ENCODE data around the gene ARHGEF17.

The ARHGEF17 gene

DNA sequence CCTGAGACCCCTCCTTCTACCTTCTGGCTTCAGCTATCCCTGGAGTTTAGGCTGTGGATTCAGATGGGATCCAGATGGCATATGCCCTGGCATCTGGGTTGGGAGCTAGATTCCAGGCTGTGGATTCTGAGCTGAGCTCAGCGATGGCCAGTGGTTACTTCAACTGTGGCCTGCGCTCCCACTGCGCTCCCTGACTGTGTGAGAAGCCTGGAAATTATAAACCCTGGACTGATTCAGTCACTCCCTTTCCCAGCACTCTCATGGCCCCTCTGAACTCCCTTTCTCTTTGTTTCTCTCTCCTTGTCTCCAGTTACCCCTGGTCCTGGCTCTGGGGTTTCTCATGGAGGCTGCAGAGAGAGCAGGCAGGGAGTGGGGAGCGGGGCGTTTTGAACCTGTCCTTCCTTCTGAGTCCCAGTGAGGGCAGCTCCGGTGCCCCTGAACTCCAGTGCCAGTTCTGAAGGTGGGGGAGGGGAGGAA lies 4.8 kb downstream of the ARHGEF17 start:
- no peak for DNase-seq (ENCODE audit: low read depth in 2 of 2)

DNA sequence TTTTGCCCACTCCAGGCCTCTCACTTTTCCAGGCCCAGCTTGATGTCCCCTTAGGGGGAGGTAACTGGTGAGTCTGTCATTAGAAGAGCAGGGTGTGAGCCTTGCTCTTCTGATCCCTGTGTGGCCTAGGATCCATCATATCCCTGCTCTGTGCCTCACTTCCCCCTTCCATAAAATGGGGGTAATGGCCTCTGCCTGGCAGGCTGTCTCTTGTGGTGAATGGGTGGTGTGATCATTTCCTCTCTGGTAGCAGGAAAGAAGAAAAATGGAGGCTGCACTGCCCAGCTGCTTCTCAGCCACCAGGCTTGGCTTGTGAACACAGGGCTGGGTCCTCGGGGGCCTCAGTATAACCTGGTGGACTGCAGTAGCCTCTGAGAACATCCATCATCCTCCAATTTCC lies 5.6 kb downstream of the ARHGEF17 start:
- no peak for DNase-seq (ENCODE audit: low read depth in 2 of 2)

- no peak for DNase-seq (ENCODE audit: low read depth in 2 of 2)
These were observed 6.3 kb downstream of the ARHGEF17 start for GRCh38 chr11:73314117-73314961.

GRCh38 chr11:73315293-73316020 lies 7.4 kb downstream of the ARHGEF17 start:
- DNase-seq (ENCODE audit: low read depth in 2 of 2) = no peak

GRCh38 chr11:73316422-73316821 lies 8.3 kb downstream of the ARHGEF17 start:
- no peak for DNase-seq (ENCODE audit: low read depth in 2 of 2)

DNA sequence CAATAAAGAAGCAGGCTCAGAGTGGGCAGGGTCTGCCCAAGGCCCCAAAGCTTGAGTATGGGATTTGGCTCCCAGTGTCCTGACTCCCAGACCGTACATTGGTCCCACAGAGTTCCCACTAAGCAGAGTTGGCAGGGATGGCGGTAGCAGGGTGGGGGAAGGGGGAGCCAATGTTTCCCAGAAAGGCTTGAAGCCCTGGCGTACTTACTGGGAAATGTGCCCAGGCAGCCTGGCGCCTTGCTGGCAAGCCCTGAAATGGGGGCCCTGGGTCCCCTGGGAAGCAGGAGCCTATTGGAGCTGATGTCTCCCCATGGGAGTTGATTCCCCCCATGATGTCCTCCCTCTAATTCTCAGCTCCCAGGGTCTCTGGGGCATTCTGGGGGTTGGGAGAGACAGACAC lies 9.3 kb downstream of the ARHGEF17 start:
- no peak for DNase-seq (ENCODE audit: low read depth in 2 of 2)

DNA sequence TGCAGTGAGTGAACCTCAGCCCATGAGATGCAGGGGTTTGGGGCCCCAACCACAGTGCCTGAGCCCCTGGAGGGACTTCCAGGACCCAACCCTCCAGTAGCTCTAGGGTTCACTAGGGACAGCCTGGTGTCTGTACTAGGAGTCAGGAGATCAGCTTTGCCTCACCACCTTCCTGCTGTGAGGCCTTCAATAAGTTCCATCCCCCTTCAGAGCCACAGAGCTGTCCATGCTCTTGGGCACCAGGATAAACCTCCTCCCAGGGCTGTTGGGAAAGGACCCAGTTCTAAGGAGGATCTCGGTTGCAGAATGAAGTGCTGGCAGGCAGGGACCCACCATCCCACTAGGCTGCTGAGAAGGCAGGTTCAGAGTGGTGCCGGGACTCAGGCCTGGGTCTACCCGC lies 9.7 kb downstream of the ARHGEF17 start:
- DNase-seq (ENCODE audit: low read depth in 2 of 2) = no peak

DNA sequence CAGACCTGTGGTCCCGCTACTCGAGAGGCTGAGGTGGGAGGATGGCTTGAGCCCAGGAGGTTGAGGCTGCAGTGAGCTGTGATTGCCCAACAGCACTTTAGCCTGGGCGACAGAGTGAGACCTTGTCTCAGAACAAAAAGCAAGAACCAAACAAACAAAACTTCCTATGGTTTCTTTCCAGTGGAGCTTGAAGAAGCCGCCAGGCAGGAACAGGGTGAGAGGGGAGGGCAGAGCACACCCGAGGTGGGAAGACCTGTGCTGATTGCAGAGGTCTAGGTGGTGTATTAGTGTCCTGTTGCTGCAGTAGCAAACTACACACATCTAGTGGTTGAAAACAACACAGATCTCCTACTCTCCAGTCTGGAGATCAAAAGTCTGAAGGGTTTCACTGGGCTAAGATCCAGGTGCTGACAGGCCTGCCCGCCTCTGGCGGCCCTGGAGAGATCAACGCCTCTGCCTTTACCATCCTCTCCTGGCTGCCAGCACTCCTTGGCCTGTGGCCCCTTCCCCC lies 10.5 kb downstream of the ARHGEF17 start:
- no peak for DNase-seq (ENCODE audit: low read depth in 2 of 2)

DNA sequence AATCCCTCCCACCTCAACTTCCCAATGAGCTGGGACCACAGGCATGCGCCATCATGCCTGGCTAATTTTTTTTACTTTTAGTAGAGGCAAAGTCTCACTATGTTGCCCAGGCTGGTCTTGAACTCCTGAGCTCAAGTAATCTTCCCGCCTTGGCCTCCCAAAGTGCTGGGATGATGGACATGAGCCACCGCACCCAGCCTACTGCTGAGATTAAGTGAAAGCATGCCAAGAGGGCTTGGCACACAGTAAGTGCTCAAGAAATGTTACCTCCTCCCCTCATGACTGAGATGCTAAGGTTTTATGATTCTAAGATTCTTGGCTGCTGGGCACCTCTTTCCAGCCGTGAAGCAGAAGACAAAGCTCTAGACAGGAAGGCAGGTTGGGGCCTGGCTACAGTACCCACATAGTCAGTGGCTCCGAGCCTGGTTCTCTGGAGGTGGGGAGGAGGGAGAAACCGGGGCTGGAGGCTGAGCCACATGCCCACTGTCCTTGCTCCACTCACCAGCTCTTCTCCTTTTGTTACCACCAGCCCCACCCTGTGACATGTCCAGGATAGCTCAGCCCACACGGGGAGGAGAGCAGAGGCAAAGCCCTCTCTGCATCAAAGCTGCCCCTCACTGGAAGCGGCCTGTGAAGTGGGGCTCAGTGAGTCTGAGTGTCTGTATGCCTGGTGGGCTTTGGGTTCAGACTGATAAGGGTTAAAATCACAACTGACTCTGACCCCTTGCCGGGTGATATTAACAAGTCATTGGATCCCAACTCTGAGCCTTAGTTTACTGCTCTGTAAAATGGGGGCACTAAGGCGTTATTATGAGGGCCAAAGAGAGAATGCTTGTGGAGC lies 12.9 kb downstream of the ARHGEF17 start:
- no peak for DNase-seq (ENCODE audit: low read depth in 2 of 2)

GRCh38 chr11:73321604-73322381 lies 13.7 kb downstream of the ARHGEF17 start:
- DNase-seq (ENCODE audit: low read depth in 2 of 2) = no peak

DNA sequence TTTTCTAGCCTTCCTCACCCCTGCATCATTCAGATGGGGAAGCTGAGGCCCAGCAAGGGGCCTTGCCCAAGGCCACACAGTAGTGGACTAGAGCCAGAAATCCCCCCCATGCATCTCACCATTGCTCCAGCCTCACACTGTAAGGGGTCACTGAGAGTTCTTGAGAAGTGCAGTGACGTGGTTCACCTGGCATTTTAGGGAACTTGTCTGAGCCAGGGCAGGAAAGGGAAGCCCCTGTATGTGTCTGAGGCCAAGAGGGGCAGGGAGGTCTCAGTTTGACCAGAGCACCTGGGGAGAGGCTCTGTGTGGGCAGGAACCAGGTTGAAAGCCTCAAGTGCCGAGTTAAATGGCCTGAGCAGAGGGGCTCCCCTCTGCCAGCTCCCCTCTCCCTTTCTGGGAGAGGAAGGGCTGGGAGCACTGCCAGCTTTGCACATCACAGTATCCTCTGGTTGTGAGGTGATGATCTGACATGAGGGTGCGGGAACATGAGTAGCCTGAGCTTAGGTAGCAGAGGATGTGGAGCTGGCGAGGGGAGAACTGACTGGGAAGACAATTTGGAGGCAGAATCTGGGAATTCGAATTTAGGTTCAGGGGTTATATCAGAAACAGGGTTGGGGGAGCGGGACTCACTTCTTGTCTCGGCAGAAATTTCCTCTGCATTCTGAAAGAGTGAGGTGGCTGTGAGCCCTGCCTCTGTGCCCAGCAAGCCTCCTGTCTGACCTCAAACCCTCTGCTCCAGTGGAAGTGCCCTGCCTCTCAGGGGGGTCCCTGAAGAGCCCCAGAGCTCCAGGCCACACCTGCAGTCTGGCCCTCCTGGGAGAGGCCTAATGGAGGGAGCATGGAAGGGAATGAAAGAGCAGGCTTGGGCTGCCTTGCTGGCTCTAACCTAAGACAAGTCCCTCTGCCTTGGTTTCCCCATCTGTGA lies 14.6 kb downstream of the ARHGEF17 start:
- no peak for DNase-seq (ENCODE audit: low read depth in 2 of 2)

- no peak for DNase-seq (ENCODE audit: low read depth in 2 of 2)
These were observed 15.4 kb downstream of the ARHGEF17 start for GRCh38 chr11:73323464-73323863.

- DNase-seq (ENCODE audit: low read depth in 2 of 2) = no peak
These were observed 16.0 kb downstream of the ARHGEF17 start for GRCh38 chr11:73324116-73324515.

- no peak for DNase-seq (ENCODE audit: low read depth in 2 of 2)
These were observed 16.6 kb downstream of the ARHGEF17 start for GRCh38 chr11:73324665-73325035.

- DNase-seq (ENCODE audit: low read depth in 2 of 2) = no peak
These were observed 17.2 kb downstream of the ARHGEF17 start for GRCh38 chr11:73325036-73325981.

DNA sequence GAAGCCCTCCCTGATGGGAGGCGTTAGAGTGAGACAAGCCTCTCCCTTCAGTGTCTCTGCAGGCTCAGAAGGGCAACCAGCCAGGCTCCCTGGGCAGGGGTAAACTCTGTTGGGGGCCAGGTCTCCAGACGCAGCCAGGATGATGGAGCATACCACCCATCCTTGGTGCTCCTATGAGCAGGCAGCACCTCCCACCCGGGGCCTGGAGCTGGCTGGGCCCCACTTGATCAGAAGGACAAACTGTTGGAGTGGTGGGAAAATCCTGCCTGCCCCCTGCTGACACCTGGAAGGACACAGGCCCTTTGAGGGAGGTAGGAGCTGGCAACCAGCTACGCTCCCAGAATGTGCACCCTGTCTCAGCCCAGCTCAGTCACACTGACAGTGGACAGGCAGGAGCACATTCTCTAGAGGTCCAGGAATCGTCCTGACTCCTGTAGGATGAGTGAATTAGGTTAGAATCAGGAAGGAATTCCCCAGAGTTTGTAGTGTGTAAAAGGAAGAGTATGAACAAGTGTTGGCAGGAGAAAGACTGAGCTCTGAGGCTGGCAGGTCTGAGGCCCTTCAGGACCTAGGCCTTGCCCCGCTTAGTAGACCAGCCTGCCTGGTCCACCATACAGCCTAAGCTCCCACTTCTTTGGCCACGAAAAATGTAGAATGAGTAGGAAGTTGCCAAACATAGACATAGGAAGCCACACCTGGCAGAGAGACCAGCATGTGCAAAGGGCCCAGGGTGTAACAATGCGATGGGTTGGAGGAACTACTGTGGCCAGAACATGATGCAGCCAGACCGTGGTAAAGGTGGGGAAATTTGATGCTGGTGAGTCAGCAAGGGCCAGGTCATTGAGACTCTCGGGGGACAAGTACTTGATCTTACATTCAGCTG lies 19.1 kb downstream of the ARHGEF17 start:
- DNase-seq (ENCODE audit: low read depth in 2 of 2) = no peak

DNA sequence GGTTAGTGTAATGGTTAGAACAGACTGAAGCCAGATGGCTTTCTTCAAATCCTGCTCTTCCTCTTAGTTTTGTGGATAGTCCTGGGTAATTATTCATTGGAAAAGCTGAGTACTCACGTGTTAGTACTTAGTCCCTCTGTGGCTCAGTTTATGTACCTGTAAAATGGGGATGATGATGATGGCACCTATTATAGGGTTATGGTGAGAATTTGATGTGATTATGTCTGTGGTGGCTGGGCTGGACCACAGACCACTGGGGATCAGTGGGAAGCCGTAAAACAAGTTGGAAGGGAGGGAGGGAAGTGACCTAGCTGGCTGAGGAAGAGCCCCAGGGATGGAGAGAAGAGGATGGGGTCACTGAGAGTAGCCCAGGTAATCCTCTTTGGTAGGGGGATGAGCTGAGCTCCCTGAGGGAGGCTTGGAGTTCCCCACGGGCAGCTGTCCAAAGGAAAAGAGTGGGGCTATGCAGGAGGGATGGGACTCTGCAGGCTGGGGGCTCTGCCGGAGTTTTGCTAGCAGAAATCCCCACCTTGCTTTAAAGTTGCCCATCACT lies 19.8 kb downstream of the ARHGEF17 start:
- no peak for DNase-seq (ENCODE audit: low read depth in 2 of 2)
